HG03139 (cell line): Measurements from ENCODE around the gene ABCD2.
"Not testable (repeated sequence)": the region's sequence is repeated elsewhere in the genome, so short reads cannot be mapped to it uniquely, and the experiment has no call there.

Experiments
- ATAC-seq: cut with Tn5 transposase; IDR thresholded peaks from one replicate; pipeline ENCODE4 v1.9.1; 2021; ENCODE audit not compliant: unreplicated experiment

Gene ABCD2

DNA sequence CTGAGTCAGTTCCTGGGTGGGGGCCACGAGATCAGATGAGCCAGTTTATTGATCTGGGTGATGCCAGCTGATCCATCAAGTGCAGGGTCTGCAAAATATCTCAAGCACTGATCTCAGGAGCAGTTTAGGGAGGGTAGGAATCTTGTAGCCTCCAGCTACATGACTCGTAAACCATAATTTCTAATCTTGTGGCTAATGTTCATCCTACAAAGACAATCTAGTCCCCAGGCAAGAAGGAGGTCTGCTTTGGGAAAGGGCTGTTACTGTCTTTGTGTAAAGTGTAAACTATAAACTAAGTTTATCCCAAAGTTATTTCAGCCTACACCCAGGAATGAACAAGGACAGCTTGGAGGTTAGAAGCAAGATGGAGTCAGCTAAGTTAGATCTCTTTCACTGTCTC is 75.4 kb downstream of the ABCD2 start:
- ATAC-seq: not testable (repeated sequence)

DNA sequence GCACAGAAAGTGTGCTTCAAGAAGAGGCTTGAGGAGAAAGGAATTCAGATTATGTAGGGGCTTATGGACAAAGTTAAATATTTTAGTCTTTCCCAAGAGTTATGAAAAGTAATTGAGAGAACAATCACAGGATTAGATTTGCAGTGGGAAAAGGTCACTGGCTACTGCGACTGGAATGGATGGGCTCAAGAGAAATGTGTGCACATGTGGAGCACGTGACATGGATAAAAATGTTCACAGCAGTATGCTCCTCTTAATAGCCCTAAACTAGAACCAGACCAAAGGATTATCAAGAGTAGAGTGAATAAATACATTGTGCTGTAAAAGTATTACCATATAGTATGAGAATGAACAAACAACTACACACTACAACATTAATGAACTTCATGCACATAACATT is 78.1 kb downstream of the ABCD2 start:
- ATAC-seq: no peak

DNA sequence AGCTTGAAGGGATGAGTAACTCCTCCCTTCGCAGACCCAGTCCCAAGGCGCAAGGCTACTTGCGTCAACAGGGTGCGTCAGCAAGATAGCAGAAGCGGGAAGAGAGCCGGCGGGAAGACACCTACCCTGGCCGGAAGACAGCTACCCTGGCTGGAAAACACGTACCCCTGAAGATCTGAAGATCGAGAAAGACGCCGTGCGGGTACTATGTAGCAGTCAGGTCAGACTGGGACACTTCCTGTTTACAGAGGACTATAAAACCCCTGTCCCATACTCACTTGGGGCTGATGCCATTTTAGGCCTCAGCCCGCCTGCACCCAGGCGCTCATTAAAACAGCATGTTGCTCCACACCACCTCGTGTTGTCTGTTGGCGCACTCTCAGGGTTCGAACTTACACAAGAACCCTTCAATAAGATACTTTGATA is 80.9 kb downstream of the ABCD2 start:
- ATAC-seq: no peak

DNA sequence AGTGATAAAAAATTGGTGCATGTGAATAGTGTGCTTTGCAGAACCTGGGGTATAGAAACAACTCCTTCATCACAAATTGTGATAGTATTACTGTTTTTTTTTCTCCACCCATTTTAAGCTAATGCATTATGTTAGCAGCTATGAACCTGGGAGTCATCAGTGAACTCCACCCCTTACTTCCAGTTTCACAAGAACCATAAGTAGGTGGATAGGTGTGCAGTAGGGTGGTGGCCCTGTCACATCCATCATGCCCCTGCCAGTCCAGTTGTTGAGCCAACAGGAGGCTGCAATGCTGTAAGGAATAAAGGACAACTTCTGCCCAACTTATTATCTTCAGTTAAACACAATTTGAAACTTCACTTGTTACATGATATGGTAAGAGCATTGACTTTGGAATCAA is 85.7 kb downstream of the ABCD2 start:
- no peak for ATAC-seq

DNA sequence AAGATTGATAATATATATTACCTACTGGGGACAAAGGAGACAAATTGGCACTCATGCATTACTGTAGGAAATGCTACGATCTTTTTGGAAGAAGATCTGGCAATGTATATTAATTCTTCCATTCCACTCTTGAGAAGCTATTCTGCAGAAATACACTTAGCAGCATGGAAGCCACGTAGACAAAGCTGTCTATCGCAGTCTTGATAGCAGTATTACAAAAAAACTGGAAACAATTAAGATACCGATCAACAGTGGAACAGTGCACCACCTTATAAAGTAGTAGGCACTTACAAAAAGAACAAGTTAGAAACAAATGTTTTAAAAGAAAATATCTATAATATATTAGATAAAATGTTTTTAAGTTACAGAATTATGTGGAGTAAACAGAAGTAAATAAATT is 87.2 kb downstream of the ABCD2 start:
- no peak for ATAC-seq

DNA sequence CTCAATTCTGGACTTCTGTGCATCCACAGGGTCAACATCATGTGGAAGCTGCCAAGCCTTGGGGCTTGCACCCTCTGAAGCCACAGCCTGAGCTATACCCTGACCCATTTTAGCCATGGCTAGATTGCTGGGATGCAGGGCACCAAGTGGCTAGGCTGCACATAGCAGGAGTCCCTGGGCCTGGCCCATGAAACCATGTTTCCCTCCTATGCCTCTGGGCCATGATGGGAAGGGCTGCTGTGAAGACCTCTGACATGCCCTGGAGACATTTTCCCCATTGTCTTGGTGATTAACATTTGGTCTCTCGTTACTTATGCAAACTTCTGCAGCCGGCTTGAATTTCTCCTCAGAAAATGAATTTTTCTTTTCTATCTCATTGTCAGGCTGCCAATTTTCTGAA is 92.6 kb downstream of the ABCD2 start:
- no peak for ATAC-seq

DNA sequence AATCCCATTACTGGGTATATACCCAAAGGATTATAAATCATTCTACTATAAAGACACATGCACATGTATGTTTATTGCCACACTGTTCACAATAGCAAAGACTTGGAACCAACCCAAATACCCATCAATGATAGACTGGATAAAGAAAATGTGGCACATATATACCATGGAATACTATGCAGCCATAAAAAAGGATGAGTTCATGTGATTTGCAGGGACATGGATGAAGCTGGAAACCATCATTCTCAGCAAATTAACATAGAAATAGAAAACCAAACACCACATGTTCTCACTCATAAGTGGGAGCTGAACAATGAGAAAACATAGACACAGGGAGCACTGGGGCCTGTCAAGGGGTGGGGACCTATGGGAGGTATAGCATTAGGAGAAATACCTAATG is 97.4 kb downstream of the ABCD2 start:
- not testable (repeated sequence) for ATAC-seq

DNA sequence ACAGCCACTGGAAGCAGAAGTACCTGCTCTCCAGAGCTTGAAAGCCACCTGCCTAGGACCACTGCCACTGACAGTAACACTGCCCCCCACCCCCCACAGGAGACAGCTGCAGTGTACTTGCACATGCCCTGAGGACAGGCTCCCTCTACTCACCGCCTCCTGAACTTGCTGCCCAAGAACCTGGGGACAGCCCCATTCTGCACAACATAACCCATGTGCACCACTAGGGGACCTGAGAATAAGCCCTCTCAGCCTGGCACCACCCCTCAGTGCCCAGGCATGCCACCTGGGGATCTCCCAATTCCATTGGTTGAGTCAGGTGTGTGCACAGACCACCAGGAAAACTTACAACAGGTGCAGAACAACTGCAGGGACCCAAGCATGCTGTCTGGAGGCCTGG is 109.6 kb downstream of the ABCD2 start:
- no peak for ATAC-seq

DNA sequence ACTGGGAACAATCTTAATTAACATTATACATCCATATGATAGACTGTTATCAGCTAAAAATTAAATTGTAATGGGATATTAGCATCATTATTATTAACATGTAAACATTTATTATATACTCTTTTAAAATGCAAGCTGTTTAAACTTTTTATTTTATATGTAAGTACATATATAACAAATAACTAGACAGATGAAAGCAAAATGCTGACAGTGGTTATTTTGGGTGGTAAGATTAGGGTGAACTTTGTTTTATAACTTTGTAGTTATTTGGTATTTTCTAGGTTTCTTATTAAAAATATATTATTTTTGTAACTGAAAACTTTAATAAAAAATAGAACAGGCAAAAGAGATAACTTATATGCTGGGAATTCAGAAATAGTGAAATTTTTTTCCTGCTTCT is 114.0 kb downstream of the ABCD2 start:
- no peak for ATAC-seq

DNA sequence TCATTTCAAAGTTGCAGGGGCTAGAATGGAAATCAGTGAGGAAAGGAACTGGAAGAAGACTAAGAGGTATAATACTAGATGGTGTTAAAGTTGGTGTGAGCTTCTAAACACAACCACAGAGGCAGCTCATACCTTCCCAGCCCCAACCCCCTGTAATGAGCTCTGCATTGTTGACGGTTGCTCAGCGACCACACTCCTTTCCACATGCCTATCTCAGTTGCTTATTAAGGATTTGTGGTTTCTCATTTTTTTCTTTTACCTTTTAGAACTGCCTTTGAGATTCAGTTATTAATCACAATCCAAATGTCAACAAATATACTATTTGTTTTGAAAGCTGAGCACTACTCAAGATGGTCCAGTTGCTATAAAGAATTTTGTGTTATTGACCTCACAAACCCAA is 114.6 kb downstream of the ABCD2 start:
- no peak for ATAC-seq

DNA sequence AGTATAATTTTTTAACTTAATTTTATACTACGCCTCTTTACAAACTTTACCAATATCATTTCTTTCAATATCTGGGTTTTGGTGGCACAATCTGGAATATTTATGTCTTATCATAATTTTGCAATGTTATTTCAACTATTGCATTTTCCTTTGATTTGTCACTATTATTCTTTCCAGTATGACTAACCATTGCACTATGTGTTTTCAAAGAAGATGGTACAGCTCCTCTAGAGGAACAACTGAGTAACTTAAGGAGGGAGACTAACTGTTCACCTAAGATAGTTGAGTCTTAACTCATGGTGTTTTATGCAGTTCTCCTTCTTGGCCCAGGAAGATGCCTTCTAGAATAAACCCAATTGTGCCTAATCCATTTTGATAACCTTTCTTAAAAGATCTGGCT is 116.2 kb downstream of the ABCD2 start:
- ATAC-seq: no peak

DNA sequence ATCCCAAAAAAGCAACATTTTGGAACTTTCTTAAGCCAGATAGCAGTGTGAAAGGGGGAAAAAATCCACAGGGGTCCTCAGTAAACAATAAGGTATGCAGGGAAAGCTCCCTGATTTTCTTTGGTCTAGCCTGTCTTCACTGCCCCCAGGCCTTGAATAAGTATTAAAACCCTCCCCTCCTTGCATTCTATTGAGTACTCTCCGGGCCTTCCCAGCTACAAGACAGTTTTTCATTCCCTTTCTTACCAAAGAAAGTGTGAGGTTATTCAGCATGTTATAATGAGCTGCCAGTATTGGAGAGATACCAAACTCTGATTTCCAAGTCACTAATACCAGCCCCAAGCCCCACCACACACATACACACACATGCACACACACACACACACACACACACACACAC is 116.9 kb downstream of the ABCD2 start:
- ATAC-seq: no peak
